ENCODE data around the gene PEX11G.

PEX11G gene

GRCh38 chr19:7488736-7489353, at the start of gene PEX11G:
Gene PEX11G (minus strand): TSS chr19:7489035. CDS start chr19:7489010, 25 bp downstream.
- peak; percentile 64 for DNase-seq (ENCODE audit: low read depth)

DNA sequence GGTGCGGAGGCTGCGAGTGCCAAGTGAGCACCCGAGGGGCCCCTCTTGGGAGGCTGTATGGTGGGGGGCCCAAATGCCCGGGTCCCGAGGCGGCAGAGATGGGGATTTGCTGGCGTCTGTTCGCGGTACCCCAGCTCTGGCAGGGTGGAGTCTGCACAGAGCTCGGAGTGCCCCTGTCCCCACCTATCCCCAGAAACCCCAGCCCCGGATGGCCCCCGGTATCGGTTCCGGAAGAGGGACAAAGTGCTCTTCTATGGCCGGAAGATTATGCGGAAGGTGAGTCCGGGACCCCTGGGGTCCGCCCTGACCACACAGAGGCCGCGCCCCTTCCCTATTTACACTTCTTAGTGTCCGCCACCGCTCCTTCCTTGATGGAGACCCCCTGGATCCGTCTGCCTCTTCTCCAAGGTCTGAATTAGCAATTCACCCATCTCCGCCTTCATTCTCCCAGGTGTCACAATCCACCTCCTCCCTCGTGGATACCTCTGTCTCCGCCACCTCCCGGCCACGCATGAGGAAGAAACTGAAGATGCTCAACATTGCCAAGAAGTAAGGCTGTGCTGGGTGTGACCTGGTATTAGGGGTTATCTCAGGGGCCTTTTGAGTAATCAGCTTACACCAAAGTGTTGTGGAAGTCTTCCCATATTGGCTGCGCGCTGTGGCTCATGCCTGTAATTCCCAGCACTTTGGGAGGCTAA, 47.3 kb upstream of the PEX11G start:
- DNase-seq (ENCODE audit: low read depth): no peak

DNA sequence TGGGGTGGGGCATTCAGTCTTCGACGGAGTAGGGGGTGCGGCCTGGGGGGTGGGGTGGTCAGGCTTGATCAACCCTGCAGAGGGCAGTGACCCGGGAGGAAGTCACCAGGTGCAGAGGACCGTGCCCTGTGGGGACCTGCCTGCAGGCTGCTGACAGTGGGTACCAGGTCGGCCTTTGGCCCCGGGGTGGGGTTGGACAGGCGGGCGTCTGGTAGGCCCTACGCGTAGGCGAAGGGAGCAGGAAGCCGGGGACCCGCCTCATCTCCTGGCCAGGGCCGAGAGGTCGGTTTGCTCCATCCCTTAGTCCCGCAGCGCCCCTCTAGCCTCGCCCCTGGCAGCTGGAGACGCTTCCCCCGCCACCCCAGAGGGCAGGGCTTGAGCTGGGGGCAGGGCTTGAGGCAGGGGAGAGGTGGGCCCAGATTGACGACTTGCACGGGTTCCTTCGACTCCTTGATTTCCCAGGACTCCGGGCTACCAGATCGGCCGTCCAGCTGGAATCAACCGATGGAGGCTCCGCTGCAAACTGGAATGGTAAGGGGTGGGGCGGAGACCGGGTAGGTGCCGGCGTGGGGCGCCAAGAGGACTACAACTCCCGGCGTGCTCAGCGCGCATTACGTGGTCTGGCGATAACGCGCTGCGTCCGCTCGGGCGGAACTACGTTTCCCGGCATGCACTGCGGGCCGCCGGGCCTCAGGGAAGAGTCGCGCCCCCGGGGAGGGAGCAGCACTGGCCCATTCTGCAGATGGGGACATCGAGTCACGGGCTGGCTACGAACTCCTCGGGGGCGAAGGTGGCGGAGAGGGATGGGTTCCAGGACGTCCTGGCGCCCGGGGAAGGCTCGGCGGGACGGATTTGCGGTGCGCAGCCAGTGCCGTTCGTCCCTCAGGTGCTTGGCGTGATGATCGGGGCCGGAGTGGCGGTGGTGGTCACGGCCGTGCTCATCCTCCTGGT, 46.5 kb upstream of the PEX11G start, which contains the start of gene PNPLA6:
Gene PNPLA6, plus strand, starts transcription at position 671 of the 951 bp plus-strand sequence. Its CDS starts 72 bp downstream, at position 743.
- DNase-seq (ENCODE audit: low read depth): peak; percentile 81

GRCh38 chr19:7534531-7535046, 45.8 kb upstream of the PEX11G start:
- DNase-seq (ENCODE audit: low read depth): peak; percentile 70

- DNase-seq (ENCODE audit: low read depth): peak; percentile 60
Measured at GRCh38 chr19:7533925-7534480, 45.2 kb upstream of the PEX11G start.

- no peak for DNase-seq (ENCODE audit: low read depth)
Measured at GRCh38 chr19:7533281-7533885, 44.5 kb upstream of the PEX11G start.

DNA sequence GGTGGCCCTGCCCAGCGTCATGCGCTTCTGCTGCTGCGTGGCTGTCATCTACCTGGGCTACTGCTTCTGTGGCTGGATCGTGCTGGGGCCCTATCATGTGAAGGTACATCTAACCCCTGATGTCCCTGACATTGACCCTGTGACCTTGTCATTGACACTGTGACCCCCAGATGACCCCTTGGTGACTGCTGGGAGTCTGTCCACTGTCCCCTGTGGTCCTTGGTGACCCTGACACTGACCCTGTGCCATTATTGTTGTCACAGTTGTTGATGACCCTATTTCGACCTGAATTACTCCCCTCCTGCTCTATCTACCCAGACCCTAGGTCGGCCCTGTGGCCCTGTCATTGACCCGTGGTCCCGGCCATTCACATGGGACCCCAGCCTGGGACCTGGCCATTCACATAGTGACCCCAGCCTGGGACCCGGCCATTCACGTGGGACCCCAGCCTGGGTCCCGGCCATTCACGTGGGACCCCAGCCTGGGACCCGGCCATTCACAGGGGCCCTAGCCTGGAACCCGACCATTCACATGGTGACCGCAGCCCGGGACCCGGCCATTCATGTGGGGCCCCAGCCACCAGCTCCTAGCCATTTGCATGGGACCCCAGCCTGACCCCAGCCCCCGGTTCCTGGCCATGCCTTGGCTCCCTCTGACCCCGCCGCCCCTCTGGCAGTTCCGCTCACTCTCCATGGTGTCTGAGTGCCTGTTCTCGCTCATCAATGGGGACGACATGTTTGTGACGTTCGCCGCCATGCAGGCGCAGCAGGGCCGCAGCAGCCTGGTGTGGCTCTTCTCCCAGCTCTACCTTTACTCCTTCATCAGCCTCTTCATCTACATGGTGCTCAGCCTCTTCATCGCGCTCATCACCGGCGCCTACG, 41.0 kb upstream of the PEX11G start:
- no peak for DNase-seq (ENCODE audit: low read depth)

DNA sequence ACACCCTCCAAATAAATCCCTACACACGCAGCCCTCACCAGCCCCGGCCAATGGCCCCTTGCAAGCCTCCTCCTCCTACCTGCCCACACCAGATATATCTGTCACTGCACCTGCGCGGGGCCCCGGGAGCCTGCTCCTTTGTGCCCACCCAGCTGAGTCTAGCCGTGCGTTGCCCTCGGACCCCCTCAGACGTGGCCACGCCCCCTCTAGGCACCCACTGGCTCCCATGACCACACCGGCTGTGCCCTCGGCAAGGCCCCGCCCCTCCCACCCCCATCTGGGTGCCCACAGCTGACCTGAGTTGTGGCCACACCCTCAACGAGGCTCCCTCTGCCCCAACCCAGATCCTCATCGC, 40.4 kb upstream of the PEX11G start:
- no peak for DNase-seq (ENCODE audit: low read depth)

DNA sequence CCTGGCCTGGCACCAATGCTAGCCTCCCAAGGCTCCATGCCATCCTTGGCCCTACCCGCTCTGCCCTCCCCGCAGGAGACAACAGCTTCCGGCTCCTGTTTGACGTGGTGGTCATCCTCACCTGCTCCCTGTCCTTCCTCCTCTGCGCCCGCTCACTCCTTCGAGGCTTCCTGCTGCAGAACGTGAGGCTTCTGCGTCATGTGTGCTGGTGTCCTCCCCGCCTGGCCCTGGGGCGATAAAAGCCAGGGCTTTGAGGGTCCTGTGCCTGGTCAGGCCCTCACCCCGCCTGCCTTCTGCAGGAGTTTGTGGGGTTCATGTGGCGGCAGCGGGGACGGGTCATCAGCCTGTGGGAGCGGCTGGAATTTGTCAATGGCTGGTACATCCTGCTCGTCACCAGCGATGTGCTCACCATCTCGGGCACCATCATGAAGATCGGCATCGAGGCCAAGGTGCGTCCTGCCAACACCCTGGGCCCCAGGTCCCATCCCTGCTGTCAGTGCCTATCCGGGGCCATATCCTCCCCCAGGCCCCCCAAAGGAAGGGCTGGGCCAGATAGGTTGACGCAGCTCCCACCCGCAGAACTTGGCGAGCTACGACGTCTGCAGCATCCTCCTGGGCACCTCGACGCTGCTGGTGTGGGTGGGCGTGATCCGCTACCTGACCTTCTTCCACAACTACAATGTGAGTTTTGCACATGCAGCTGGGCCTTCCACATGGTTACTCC, 39.8 kb upstream of the PEX11G start:
- no peak for DNase-seq (ENCODE audit: low read depth)

DNA sequence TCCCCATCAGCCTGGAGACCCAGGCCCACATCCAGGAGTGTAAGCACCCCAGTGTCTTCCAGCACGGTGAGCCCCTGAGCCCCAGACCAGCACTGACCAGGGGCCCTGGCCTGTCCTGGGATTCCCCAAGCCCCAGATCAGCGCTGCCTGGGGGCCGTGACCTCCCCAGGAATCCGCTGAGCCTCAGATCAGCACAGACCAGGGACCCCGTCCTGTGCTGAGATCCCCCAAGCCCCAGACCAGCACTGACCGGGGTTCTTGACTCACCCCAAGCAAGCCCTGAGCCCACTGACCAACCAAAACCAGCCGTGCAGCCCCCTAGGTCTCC, 39.3 kb upstream of the PEX11G start:
- no peak for DNase-seq (ENCODE audit: low read depth)

DNA sequence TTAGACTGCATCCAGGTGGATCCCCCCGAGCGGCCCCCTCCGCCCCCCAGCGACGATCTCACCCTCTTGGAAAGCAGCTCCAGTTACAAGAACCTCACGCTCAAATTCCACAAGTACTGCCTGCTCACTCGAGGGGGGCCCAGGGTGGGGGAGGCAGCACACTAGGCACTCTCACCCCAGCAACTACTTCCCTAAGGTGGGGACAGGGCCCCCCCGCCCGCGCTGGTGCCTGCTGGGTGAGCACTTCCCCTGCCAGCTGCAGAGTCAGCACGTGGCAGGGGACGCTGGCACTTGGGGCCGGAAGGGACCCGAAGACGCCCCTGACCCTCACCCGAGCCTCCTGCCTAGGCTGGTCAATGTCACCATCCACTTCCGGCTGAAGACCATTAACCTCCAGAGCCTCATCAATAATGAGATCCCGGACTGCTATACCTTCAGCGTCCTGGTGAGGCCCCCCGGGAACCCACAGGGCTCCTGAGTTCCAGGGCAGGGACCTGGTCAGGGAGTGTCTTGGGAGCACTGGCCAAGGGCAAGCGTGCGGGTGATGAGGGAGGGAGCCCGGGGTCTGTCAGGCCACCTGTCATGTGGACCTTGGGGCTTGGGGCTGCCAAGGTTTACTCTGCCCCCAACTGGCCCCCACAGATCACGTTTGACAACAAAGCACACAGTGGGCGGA, 38.8 kb upstream of the PEX11G start:
- no peak for DNase-seq (ENCODE audit: low read depth)

DNA sequence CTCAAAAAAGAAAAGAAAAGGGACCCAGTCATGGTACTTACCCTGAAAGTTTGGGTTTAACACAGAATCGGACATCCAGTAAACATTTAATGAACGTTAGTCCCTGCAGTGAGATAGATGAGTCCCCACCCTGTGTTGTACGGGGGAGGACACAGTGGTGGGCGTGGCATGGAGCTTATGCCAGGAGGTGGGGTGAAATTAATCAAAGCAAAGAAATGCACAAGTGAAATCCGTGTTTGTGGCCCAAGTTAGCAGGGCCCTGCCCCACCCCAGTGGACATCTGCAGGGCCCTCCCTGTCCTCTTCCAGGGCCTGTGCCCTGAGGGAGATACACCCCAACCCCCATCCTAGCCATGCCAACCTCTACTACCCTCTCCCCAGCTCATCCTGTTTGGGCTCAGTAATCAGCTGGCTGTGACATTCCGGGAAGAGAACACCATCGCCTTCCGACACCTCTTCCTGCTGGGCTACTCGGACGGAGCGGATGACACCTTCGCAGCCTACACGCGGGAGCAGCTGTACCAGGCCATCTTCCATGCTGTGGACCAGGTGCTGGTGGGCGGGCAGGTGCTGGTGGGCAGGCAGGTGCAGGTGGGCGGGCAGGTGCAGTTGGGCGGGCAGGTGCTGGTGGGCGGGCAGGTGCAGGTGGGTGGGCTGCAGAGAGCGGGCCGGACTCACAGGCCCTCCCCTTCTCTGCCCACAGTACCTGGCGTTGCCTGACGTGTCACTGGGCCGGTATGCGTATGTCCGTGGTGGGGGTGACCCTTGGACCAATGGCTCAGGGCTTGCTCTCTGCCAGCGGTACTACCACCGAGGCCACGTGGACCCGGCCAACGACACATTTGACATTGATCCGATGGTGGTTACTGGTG, 37.5 kb upstream of the PEX11G start:
- no peak for DNase-seq (ENCODE audit: low read depth)

DNA sequence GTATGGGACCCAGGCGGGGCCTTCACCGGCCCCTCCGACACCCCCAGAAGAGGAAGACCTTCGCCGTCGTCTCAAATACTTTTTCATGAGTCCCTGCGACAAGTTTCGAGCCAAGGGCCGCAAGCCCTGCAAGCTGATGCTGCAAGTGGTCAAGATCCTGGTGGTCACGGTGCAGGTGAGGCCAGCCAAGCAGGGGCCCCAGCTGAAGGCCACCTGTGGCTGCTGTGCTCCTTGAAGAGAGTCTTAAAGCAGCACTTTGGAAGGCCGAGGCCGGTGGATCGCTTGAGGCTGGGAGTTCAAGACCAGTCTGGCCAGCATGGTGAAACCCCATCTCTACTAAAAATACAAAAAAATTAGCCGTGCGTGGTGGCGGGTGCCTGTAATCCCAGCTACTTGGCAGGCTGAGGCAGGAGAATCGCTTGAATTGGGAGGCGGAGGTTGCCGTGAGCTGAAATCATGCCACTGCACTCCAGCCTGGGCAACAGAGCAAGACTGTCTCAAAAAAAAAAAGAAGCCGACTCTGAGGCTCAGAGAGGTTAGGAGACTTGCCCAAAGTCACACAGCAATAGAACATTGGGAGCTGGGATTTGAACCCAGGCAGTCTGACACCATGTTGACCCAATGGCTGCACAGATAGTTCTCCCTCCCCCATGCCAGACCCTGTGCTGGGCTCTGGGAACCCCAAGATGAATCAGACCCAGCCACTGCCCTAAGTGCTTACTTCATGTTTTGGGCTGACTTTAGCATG, 36.3 kb upstream of the PEX11G start:
- no peak for DNase-seq (ENCODE audit: low read depth)

GRCh38 chr19:7524523-7524922, 35.7 kb upstream of the PEX11G start:
- no peak for DNase-seq (ENCODE audit: low read depth)

GRCh38 chr19:7522923-7523667, 34.3 kb upstream of the PEX11G start:
- DNase-seq (ENCODE audit: low read depth): no peak

DNA sequence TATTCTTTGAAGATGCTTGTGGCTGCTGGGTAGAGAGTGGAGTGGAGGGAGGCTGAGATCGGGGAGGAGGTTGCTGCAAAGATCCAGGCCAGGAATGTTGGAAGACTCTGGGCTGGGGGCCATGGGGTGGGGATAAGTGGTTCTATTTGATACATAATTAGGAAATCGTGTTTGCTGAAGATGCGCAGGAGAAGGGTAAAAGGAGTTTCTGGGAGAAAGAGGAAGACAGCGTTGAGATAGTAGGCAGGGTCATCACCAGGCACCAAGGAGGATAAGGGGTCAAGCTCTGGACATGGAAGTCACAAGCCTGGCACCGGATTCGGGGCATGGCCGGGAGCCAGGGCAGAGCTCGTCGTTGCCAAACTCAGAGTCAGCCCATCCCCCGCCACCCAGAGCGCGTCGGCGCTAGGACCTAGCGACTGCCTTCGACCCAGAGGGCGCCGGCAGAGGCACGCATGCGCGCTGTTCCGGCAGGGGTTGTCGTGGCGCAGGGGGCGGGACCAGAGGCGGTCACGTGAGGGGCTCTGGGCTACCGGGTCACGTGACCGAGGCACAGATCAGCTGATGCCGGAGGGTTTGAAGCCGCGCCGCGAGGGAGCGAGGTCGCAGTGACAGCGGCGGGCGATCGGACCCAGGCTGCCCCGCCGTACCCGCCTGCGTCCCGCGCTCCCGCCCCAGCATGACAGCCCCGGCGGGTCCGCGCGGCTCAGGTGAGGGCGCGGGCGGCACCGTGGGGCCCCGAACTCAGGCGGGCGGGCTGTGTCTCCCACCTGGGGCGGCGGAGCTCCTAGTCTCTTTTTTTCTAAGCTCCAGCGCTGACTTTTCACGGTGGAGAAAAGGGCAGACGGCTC, 33.5 kb upstream of the PEX11G start, which contains the start of gene MCOLN1:
Gene MCOLN1, plus strand, starts transcription at position 553 of the 851 bp plus-strand sequence. Its CDS starts 127 bp downstream, at position 680.
- DNase-seq (ENCODE audit: low read depth): peak; percentile 93

Measured in GM04504 (cell line).